Gastrocnemius medialis (tissue), 4 donors: ENCODE data around the gene ZNF366.

Source experiments
- POLR2A ChIP-seq, 2 donors: fragments of 450-650 bp; IDR thresholded peaks; one replicate each; pipeline ENCODE4 v1.6.1; 2017; ENCODE audit warnings: antibody characterized with exemption in 2 of 2, mild to moderate bottlenecking in 2 of 2, moderate library complexity in 2 of 2
- TF ChIP-seq, protein P1 (sequence below), 5 experiments: fragments of 450-650 bp in 3 of 5; fragments of 200-600 bp in 2 of 5; sonication (generic) in 2 of 5; IDR thresholded peaks in 4 of 5; conservative IDR thresholded peaks in 1 of 5; 1 replicate in 4 of 5; 2 replicates in 1 of 5; pipeline ENCODE4 v1.5.1; 2016 to 2019; ENCODE audit warnings: antibody characterized with exemption in 5 of 5, mild to moderate bottlenecking in 3 of 5, moderate library complexity in 3 of 5

DNA sequence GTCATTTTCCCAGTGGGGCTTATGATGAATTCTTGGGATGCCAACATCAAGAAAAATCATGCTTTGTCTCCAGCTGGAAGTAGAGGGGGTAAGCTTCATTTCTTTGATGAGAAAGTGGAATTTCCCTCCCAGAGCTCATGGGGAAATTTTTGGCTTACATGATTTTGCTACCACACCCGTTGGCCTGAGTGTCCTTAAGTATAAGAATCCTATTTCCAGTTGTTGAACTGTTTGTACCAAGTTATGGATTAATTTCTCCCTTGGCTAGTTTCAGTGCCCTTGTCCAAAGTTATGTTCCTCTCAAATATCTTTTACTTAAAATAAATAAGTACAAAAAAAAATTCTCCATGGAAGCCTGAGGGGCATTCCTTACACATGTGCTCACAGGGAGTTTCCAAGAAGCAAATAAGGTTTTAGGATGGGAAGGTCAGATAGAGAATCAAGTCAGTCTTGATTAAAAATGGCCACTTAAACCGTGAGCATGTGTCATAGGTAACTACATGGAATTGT, 104.8 kb downstream of the ZNF366 start:
- TF ChIP-seq, protein P1, sequence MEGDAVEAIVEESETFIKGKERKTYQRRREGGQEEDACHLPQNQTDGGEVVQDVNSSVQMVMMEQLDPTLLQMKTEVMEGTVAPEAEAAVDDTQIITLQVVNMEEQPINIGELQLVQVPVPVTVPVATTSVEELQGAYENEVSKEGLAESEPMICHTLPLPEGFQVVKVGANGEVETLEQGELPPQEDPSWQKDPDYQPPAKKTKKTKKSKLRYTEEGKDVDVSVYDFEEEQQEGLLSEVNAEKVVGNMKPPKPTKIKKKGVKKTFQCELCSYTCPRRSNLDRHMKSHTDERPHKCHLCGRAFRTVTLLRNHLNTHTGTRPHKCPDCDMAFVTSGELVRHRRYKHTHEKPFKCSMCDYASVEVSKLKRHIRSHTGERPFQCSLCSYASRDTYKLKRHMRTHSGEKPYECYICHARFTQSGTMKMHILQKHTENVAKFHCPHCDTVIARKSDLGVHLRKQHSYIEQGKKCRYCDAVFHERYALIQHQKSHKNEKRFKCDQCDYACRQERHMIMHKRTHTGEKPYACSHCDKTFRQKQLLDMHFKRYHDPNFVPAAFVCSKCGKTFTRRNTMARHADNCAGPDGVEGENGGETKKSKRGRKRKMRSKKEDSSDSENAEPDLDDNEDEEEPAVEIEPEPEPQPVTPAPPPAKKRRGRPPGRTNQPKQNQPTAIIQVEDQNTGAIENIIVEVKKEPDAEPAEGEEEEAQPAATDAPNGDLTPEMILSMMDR (IDR thresholded peaks at IDR 0.05 in 4 of 5, conservative IDR thresholded peaks at IDR 0.05 in 1 of 5), result no peak
- no peak for TF ChIP-seq POLR2A (IDR thresholded peaks at IDR 0.05)
